Measurements from ENCODE around the gene MED7.

GRCh38 chr5:157121709-157122108, 21.0 kb downstream of the MED7 start:
- no peak for TF ChIP-seq ATOH8 (CRISPR knock-in tag; IDR thresholded peaks at IDR 0.05; ENCODE audit: low read depth)
- no peak for TF ChIP-seq PBX3 (IDR thresholded peaks at IDR 0.05)
- no peak for TF ChIP-seq EP300 (IDR thresholded peaks at IDR 0.05)
- no peak for TF ChIP-seq POLR2A (IDR thresholded peaks at IDR 0.05; ENCODE audit: low read length)
- TF ChIP-seq JUN (IDR thresholded peaks at IDR 0.05): no peak
- no peak for TF ChIP-seq CTCF (IDR thresholded peaks at IDR 0.05)
- no peak for TF ChIP-seq CBX2 (IDR thresholded peaks at IDR 0.05; ENCODE audit: borderline replicate concordance, low read depth)
- no peak for TF ChIP-seq KDM5A (IDR thresholded peaks at IDR 0.05)
- no peak for TF ChIP-seq MAZ (IDR thresholded peaks at IDR 0.05; ENCODE audit: borderline replicate concordance, low read depth, low read length)
- no peak for TF ChIP-seq HMGXB4 (CRISPR knock-in tag; IDR thresholded peaks at IDR 0.05; ENCODE audit: borderline replicate concordance)
- no peak for TF ChIP-seq USF2 (IDR thresholded peaks at IDR 0.05)
- TF ChIP-seq CHD4 (IDR thresholded peaks at IDR 0.05; ENCODE audit: borderline replicate concordance): no peak
